Tibial nerve (tissue), 4 donors: ENCODE results near the gene TXN. TPM values are rescaled to one million over a fixed set of nuclear protein-coding genes. Genes with fewer than 3 reads are reported as not detected.

Source experiments
- DNase-seq, 2 donors: peaks; one replicate each; pipeline ENCODE4 v3.0.0-alpha.2; 2019; ENCODE audit warnings: low spot score in 2 of 2
- H3K27ac ChIP-seq, 4 donors: fragments of 200-600 bp; sonication (generic) in 3 of 4; one replicate each; pipeline ENCODE4 v1.5.1; 2017 to 2019; ENCODE audit warnings: mild to moderate bottlenecking in 1 of 4
- H3K27me3 ChIP-seq, 2 donors: fragments of 200-600 bp; sonication (generic) in 1 of 2; one replicate each; pipeline versions ENCODE4 v1.5.1 to v1.6.0; 2017 to 2019
- H3K36me3 ChIP-seq, 3 donors: fragments of 200-600 bp; sonication (generic); one replicate each; pipeline ENCODE4 v1.5.1; 2018 to 2019
- H3K4me1 ChIP-seq, 4 donors: fragments of 200-600 bp; sonication (generic) in 3 of 4; one replicate each; pipeline ENCODE4 v1.5.1; 2017 to 2019
- H3K4me3 ChIP-seq, 4 donors: fragments of 200-600 bp; sonication (generic) in 3 of 4; one replicate each; pipeline ENCODE4 v1.5.1; 2017 to 2019; ENCODE audit warnings: mild to moderate bottlenecking in 1 of 4, moderate library complexity in 1 of 4
- H3K9me3 ChIP-seq, 4 donors: fragments of 200-600 bp; sonication (generic) in 3 of 4; one replicate each; pipeline ENCODE4 v1.5.1; 2017 to 2019
- CTCF ChIP-seq, 5 experiments: fragments of 200-600 bp in 3 of 5; fragments of 450-650 bp in 2 of 5; sonication (generic) in 3 of 5; IDR thresholded peaks; one replicate each; pipeline ENCODE4 v1.5.1; 2016 to 2019; ENCODE audit warnings: antibody characterized with exemption in 5 of 5, mild to moderate bottlenecking in 3 of 5, moderate library complexity in 2 of 5
- EP300 ChIP-seq, 2 donors: sonication (generic); formaldehyde crosslinking; IDR thresholded peaks; one replicate each; pipeline ENCODE4 v1.6.1; 2017; ENCODE audit warnings: antibody characterized with exemption in 2 of 2, mild to moderate bottlenecking in 1 of 2
- POLR2A ChIP-seq, 2 donors: fragments of 450-650 bp; IDR thresholded peaks; one replicate each; pipeline ENCODE4 v1.6.1; 2017; ENCODE audit warnings: antibody characterized with exemption in 2 of 2, mild to moderate bottlenecking in 2 of 2, moderate library complexity in 2 of 2
- WGBS, 2 donors: methylation state at CpG; one replicate each; pipeline ENCODE4 v1.1.5; 2018; 5-methylcytosine and 5-hydroxymethylcytosine counted together
- total RNA-seq, 4 donors: library from RNA; depleted of rRNA; stranded (reverse); fragments of >200 nt; gene quantifications; one replicate each; pipeline ENCODE4 v1.1.0, GENCODE V29; 2016

The TXN gene
- total RNA-seq, 4 donors from 2014 or later: 65.3 to 164 (median 151) TPM

- WGBS, 2 donors: 48 to 53% methylated on average over 4 of the region's 4 CpGs
- H3K4me1 ChIP-seq: peaks cover 0 to 31% (median 8%) of the 10 kb centered on the region in 4 donors
Observed at GRCh38 chr9:110251212-110251611, 5.1 kb downstream of the TXN start.

GRCh38 chr9:110249603-110250002 lies 6.7 kb downstream of the TXN start:
- Histone ChIP-seq H3K36me3 (peaks cover 0 to 50% (median 8%) of the 10 kb centered on the region in 3 donors), H3K4me3 (no peak overlapping the region), H3K4me1 (peaks cover 0 to 25% (median 8%) of the 10 kb centered on the region in 4 donors), H3K27me3 (no peaks in the 10 kb centered on the region), H3K9me3 (no peaks in the 10 kb centered on the region), H3K27ac (no peak overlapping the region)
- DNase-seq: no peak
- 94 to 99% methylated on average over 4 of the region's 4 CpGs for WGBS, 2 donors
- no peak for TF ChIP-seq CTCF (IDR thresholded peaks at IDR 0.05)
- TF ChIP-seq POLR2A (IDR thresholded peaks at IDR 0.05): no peak
- TF ChIP-seq EP300 (IDR thresholded peaks at IDR 0.05): no peak

More at GRCh38 chr9:110251212-110251611, 5.1 kb downstream of the TXN start:
- H3K27ac ChIP-seq: no peak overlapping the region
- H3K27me3 ChIP-seq: no peaks in the 10 kb centered on the region
- no peaks in the 10 kb centered on the region for H3K9me3 ChIP-seq
- H3K36me3 ChIP-seq: peaks cover 0 to 40% (median 8%) of the 10 kb centered on the region in 3 donors
- DNase-seq: no peak
- TF ChIP-seq EP300 (IDR thresholded peaks at IDR 0.05) (no peak), POLR2A (IDR thresholded peaks at IDR 0.05) (no peak)
- no peak overlapping the region for H3K4me3 ChIP-seq

GRCh38 chr9:110248361-110248760 lies 7.9 kb downstream of the TXN start:
- 77 to 100% methylated on average over 2 of the region's 2 CpGs for WGBS, 2 donors
- Histone ChIP-seq H3K27me3 (no peaks in the 10 kb centered on the region), H3K4me1 (peaks cover 0 to 18% (median 2%) of the 10 kb centered on the region in 4 donors), H3K9me3 (no peaks in the 10 kb centered on the region), H3K4me3 (no peak overlapping the region), H3K27ac (no peak overlapping the region), H3K36me3 (peaks cover 0 to 62% (median 8%) of the 10 kb centered on the region in 3 donors)
- DNase-seq: no peak
- TF ChIP-seq EP300 (IDR thresholded peaks at IDR 0.05): no peak

DNA sequence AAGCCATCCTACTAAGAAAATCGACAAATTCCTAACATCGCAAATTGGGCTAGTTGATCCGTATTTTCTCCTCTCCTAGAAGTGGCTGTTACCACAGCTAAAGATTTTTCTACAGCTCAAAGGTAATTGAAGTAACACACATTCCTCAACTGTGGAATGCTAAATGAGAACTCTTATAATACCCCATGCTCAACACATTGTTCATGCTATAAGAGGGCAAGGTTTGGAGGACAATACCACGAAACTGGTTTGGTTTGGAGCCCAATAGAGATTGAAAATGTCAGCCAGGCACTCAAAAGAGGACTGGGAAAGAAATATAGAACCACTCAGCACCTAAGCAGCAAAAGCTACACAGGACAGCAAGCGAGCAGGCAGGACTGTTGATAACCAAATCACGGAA lies 10.1 kb downstream of the TXN start:
- no peak overlapping the region for H3K27ac ChIP-seq
- TF ChIP-seq POLR2A (IDR thresholded peaks at IDR 0.05) (no peak), EP300 (IDR thresholded peaks at IDR 0.05) (no peak), CTCF (IDR thresholded peaks at IDR 0.05) (no peak)
- no peak overlapping the region for H3K4me3 ChIP-seq
- no peaks in the 10 kb centered on the region for H3K9me3 ChIP-seq
- WGBS, 2 donors: 95 to 96% methylated on average over 6 of the region's 6 CpGs
- peaks cover 0 to 82% (median 8%) of the 10 kb centered on the region in 3 donors for H3K36me3 ChIP-seq
- no peaks in the 10 kb centered on the region for H3K27me3 ChIP-seq
- no peak for DNase-seq
- peaks cover 0 to 8% (median 0%) of the 10 kb centered on the region in 4 donors for H3K4me1 ChIP-seq

- H3K36me3 ChIP-seq: peaks cover 0 to 72% (median 3%) of the 10 kb centered on the region in 3 donors
- TF ChIP-seq CTCF (IDR thresholded peaks at IDR 0.05) (no peak), EP300 (IDR thresholded peaks at IDR 0.05) (no peak), POLR2A (IDR thresholded peaks at IDR 0.05) (no peak)
- no peak overlapping the region for H3K4me3 ChIP-seq
- no peaks in the 10 kb centered on the region for H3K9me3 ChIP-seq
- H3K27ac ChIP-seq: no peak overlapping the region
- 69 to 92% methylated on average over 3 of the region's 3 CpGs for WGBS, 2 donors
- DNase-seq: no peak
- H3K27me3 ChIP-seq: no peaks in the 10 kb centered on the region
- no peaks in the 10 kb centered on the region for H3K4me1 ChIP-seq
Observed at GRCh38 chr9:110244616-110245015, 11.7 kb downstream of the TXN start.

GRCh38 chr9:110241858-110242321 lies 14.4 kb downstream of the TXN start:
- TF ChIP-seq CTCF (IDR thresholded peaks at IDR 0.05) (no peak), POLR2A (IDR thresholded peaks at IDR 0.05) (no peak), EP300 (IDR thresholded peaks at IDR 0.05) (no peak)
- H3K27me3 ChIP-seq: no peaks in the 10 kb centered on the region
- H3K9me3 ChIP-seq: no peaks in the 10 kb centered on the region
- H3K4me3 ChIP-seq: no peak overlapping the region
- DNase-seq: no peak
- no peak overlapping the region for H3K27ac ChIP-seq
- 96 to 100% methylated on average over 1 of the region's 1 CpG for WGBS, 2 donors
- H3K4me1 ChIP-seq: no peaks in the 10 kb centered on the region
- peaks cover 0 to 49% (median 0%) of the 10 kb centered on the region in 3 donors for H3K36me3 ChIP-seq
